ENCODE data around the gene ADGRD1.

- TF ChIP-seq EZH2 (IDR thresholded peaks at IDR 0.05) (no peak), POLR2AphosphoS5 (IDR thresholded peaks at IDR 0.05; ENCODE audit: borderline replicate concordance, low read depth, low read length) (no peak)
These were observed 5.0 kb upstream of the ADGRD1 start for GRCh38 chr12:130948751-130949150.

Data from SK-N-MC (cell line).